Right lobe of liver (tissue), 6 donors: ENCODE results near the gene SOBP. TPM values are rescaled to one million over a fixed set of nuclear protein-coding genes. Genes with fewer than 3 reads are reported as not detected.

Source experiments
- ATAC-seq, 4 donors: fragments of 200-7000 bp; cut with Tn5 transposase; one replicate each; pipeline ENCODE4 v1.9.1; 2020; ENCODE audit warnings: mild to moderate bottlenecking in 4 of 4, moderate library complexity in 4 of 4
- DNase-seq, 3 donors: peaks; one replicate each; pipeline ENCODE4 v3.0.0-alpha.2; 2020
- H3K27ac ChIP-seq, 3 donors: fragments of 200-600 bp; one replicate each; pipeline ENCODE4 v1.8.0; 2022
- H3K27me3 ChIP-seq, 2 donors: fragments of 200-600 bp; one replicate each; pipeline ENCODE4 v1.8.0; 2022
- H3K36me3 ChIP-seq, 4 donors: fragments of 200-600 bp; sonication (generic) in 1 of 4; one replicate each; pipeline versions ENCODE4 v1.5.1 to v1.8.0; 2017 to 2022; ENCODE audit warnings: control low read depth in 1 of 4
- H3K4me1 ChIP-seq, 4 donors: fragments of 200-600 bp; sonication (generic) in 1 of 4; one replicate each; pipeline versions ENCODE4 v1.5.1 to v1.8.0; 2017 to 2022; ENCODE audit warnings: control low read depth in 1 of 4
- H3K4me3 ChIP-seq, 3 donors: fragments of 200-600 bp; one replicate each; pipeline ENCODE4 v1.8.0; 2022
- H3K9me3 ChIP-seq, 4 donors: fragments of 200-600 bp; sonication (generic) in 1 of 4; one replicate each; pipeline versions ENCODE4 v1.5.1 to v1.8.0; 2017 to 2022; ENCODE audit warnings: control low read depth in 1 of 4
- POLR2A ChIP-seq: fragments of 450-650 bp; IDR thresholded peaks from one replicate; pipeline ENCODE4 v1.6.1; 2017; ENCODE audit warnings: antibody characterized with exemption, mild to moderate bottlenecking
- WGBS: methylation state at CpG from one replicate; pipeline ENCODE4 v1.1.6; 2018; ENCODE audit warnings: low coverage, low lambda C conversion rate; ENCODE audit not compliant: insufficient coverage; ENCODE audit errors: missing lambda C conversion rate; 5-methylcytosine and 5-hydroxymethylcytosine counted together
- intact Hi-C, 2 donors: fragments of 100-400 bp; cut with DNase I; formaldehyde crosslinking; loops; one replicate each; pipeline versions ENCODE4 v1.11.2 to v1.14.1; 2022
- total RNA-seq, 6 experiments: library from RNA; depleted of rRNA in 2 of 6; stranded (reverse); fragments of >200 nt in 2 of 6; fragmentation: NEBNext Ultra II Directional in 3 of 6; extraction: Animal tissue kit (Norgen Biotek cat#: 25700) in 3 of 6; gene quantifications; one replicate each; pipeline versions ENCODE4 v1.1.0 to v1.2.4, GENCODE V29; 2016 to 2023
- TF ChIP-seq, protein P1 (sequence below), 4 donors: fragments of 200-600 bp in 3 of 4; fragments of 450-650 bp in 1 of 4; IDR thresholded peaks; one replicate each; pipeline versions ENCODE4 v1.5.1 to v1.8.0; 2016 to 2022; ENCODE audit warnings: antibody characterized with exemption in 4 of 4, mild to moderate bottlenecking in 2 of 4
- donor health status: DM: no; HTN: yes; CAD: no.
- donor health status: DM: no; HTN: no; CAD: no.
- donor health status: DM: no; HTN: no; CAD: no.
- donor health status: DM: no; HTN: yes; CAD: no.
- donor health status: DM: no; HTN: yes; CAD: no.

SOBP gene
- total RNA-seq, 6 experiments from 2014 or later, result 1.3 to 3.5 (median 1.6) TPM

DNA sequence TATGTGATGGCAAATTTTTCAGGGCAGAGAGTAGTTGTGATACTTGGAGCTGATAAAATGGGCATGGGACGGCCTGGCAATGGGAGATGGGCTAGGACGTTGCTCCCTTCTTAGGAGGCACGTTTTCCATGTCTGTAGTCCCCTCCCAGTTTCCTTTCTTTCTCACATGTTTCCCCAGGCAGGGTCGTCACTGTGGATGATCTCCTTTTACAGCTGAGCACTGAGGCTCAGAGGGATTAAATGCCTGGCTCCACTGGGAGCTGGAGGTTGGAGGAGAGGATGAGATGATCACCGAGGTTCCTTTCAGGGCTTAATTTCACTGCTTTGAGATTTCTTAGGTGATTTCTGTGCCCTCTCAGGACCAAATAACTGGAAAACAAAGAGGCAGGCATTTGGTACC, 136.7 kb downstream of the SOBP start:
- ATAC-seq (no peak), DNase-seq (no peak)
- no peak overlapping the region for H3K4me3 ChIP-seq
- no peaks in the 10 kb centered on the region for H3K27me3 ChIP-seq
- H3K4me1 ChIP-seq, result no peaks in the 10 kb centered on the region
- H3K9me3 ChIP-seq, result no peaks in the 10 kb centered on the region
- 88% methylated on average over 5 of the region's 5 CpGs for WGBS
- H3K36me3 ChIP-seq, result no peaks in the 10 kb centered on the region
- no peak overlapping the region for H3K27ac ChIP-seq
- TF ChIP-seq POLR2A, result no peak
- TF ChIP-seq, protein P1, sequence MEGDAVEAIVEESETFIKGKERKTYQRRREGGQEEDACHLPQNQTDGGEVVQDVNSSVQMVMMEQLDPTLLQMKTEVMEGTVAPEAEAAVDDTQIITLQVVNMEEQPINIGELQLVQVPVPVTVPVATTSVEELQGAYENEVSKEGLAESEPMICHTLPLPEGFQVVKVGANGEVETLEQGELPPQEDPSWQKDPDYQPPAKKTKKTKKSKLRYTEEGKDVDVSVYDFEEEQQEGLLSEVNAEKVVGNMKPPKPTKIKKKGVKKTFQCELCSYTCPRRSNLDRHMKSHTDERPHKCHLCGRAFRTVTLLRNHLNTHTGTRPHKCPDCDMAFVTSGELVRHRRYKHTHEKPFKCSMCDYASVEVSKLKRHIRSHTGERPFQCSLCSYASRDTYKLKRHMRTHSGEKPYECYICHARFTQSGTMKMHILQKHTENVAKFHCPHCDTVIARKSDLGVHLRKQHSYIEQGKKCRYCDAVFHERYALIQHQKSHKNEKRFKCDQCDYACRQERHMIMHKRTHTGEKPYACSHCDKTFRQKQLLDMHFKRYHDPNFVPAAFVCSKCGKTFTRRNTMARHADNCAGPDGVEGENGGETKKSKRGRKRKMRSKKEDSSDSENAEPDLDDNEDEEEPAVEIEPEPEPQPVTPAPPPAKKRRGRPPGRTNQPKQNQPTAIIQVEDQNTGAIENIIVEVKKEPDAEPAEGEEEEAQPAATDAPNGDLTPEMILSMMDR (IDR thresholded peaks at IDR 0.05), result no peak
- intact Hi-C loops, result no loop called here

DNA sequence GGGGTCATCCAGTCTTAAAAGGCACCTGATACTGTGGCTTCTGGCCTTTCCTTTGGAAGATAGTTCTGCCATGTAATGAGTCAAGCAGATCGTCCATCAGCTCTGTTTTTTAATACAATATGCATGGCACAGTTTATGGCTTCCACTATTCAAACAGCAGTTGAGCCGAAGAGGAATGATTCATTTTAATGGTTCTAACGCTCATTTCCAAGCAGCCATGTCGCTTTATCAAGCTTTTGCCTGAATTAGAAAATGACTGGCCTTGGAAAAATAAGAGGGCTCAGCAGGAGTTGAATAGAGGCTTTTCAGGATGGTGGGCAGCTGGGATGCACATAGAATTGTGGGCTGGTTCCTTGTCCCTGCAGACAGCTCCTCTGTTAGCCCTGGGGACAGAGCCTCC, 138.1 kb downstream of the SOBP start:
- Histone ChIP-seq H3K4me3 (no peak overlapping the region), H3K27me3 (no peaks in the 10 kb centered on the region), H3K9me3 (no peaks in the 10 kb centered on the region), H3K36me3 (no peaks in the 10 kb centered on the region), H3K27ac (no peak overlapping the region), H3K4me1 (no peaks in the 10 kb centered on the region)
- WGBS, result 96% methylated on average over 4 of the region's 4 CpGs
- TF ChIP-seq, protein P1 (IDR thresholded peaks at IDR 0.05), result no peak
- no peak for TF ChIP-seq POLR2A
- intact Hi-C loops, result no loop called here
- ATAC-seq (no peak), DNase-seq (no peak)

DNA sequence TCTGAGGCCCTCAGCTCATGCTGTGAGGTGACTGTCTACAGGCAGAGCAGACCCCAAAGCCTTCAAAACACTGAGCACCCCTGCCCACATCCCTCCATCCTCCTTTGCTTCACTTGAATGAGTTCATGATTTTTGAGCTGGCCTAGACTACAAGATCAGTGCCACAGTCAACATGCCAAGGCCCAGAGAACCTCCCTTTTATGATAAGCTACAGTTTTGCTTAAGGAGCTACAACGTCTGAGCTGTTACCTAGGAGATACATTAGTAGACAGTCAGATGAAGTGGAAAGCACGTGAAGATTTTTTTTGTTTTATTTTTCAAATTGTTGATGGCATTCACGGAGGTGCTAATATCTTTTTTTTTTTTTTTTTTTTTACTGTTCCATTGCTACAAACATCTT, 139.0 kb downstream of the SOBP start:
- Histone ChIP-seq H3K4me1 (no peaks in the 10 kb centered on the region), H3K27ac (no peak overlapping the region), H3K4me3 (no peak overlapping the region), H3K27me3 (no peaks in the 10 kb centered on the region), H3K36me3 (no peaks in the 10 kb centered on the region), H3K9me3 (no peaks in the 10 kb centered on the region)
- intact Hi-C loops, result no loop called here
- ATAC-seq (peak in 1 of 4 donors; percentile 14), DNase-seq (no peak)
- 96% methylated on average over 3 of the region's 3 CpGs for WGBS
- TF ChIP-seq, protein P1 (IDR thresholded peaks at IDR 0.05), result no peak
- TF ChIP-seq POLR2A, result no peak

DNA sequence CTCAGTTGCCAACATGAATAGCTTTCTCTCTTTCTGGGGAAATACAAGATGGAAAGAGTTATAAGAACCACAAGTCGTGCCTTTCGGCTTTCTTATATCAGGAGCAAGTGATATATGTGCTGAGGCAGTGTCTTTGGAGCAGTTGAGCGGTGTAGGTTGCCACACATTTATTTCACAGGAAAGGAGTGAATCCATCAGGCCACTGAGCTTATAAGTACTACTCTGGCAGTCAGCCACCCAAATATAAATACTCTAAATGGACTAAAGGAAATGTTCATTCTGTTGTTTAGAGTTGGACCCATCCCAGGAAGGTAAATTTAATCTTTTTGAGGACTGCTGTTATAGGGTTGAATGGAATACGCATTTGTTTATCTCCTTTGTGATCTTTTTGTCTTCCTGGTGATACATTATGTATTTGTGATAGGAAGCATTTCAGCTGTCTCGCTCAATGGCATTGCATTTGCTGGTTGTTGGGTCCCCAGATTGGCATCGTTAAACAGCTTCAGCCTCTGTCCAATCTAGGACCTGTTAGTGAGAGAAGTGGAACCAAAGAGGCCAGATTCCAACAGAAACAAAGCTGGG, 139.7 kb downstream of the SOBP start:
- DNase-seq, result no peak

More for the DNA sequence above, 139.7 kb downstream of the SOBP start:
- intact Hi-C loops, result no loop called here
- Histone ChIP-seq H3K27me3 (no peaks in the 10 kb centered on the region), H3K9me3 (no peaks in the 10 kb centered on the region), H3K27ac (no peak overlapping the region), H3K4me3 (no peak overlapping the region), H3K4me1 (no peaks in the 10 kb centered on the region), H3K36me3 (no peaks in the 10 kb centered on the region)
- WGBS, result 84% methylated on average over 6 of the region's 6 CpGs
- ATAC-seq, result no peak
- no peak for TF ChIP-seq POLR2A
- TF ChIP-seq, protein P1 (IDR thresholded peaks at IDR 0.05), result no peak
